RKO (cell line): ENCODE results near the gene PLK1.
A peak's percentile ranks its signal among the peaks of the same experiment; 100 is the strongest.
"Not testable (repeated sequence)": the region's sequence is repeated elsewhere in the genome, so short reads cannot be mapped to it uniquely, and the experiment has no call there.

Experiments used
- DNase-seq: peaks from one replicate; pipeline ENCODE4 v3.0.0-alpha.2; 2016; ENCODE audit warnings: low spot score

Gene PLK1

GRCh38 chr16:23678430-23679273, at the start of gene PLK1:
TSS of gene PLK1 (plus strand) at chr16:23678889. CDS start at chr16:23678933, 44 bp downstream.
- DNase-seq: peak; percentile 89

DNA sequence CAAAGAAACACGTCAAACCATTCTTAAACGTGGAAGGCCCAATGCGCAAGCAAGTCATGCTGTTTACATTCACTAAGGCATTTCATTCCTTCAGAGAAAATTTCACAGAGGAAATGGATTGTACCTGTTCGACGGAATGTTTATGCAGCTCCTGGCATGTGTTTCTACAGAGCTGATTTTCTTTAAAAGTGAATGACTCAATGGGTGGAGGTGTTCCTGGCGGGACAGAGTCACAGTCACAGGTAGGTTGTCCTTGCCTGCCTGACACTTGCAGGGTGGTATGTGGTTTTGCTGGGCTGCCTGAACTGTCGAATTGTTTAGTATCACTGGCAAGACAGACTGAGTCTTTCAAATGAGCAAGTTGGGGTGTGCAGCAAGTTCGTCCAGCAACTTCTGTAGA, 49.2 kb upstream of the PLK1 start:
- no peak for DNase-seq

DNA sequence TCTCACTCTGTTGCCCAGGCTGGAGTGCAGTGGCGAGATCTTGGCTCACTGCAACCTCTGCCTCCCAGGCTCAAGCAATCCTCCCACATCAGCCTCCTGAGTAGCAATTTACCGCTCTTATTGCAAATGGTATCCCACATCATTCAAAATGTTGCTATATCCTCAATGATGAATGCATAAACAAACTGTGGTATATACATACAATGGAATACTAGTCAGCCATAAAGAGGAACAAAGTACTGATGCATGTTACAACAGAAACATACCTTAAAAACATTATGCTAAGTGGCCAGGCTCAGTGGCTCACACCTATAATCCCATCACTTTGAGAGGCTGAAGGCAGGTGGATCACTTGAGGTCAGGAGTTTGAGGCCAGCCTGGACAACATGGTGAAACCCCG, 46.8 kb upstream of the PLK1 start:
- not testable (repeated sequence) for DNase-seq

DNA sequence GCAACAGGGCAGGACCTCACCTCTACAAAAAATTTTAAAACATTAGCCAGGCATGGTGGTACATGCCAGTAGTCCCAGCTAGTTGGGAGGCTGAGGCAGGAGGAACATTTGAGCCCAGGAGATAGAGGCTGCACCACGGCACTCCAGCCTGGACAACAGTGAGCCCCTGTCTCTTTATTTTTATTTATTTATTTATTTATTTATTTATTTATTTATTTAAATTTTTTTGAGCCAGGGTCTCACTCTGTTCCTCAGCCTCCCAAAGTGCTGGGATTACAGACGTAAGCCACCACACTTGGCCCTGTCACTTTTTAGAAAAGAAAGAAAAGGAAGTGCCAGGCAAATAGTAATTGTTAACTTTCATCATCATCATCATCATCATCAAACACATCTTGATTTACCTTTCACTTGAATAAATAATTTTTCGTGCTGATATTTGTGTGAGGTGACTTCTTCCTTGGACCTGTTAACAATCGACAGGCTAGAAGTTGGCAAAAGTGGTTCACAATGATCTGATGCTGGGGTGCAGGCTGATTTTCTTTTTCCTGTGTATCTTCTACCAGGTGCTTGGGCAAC, 44.1 kb upstream of the PLK1 start:
- DNase-seq: no peak

DNA sequence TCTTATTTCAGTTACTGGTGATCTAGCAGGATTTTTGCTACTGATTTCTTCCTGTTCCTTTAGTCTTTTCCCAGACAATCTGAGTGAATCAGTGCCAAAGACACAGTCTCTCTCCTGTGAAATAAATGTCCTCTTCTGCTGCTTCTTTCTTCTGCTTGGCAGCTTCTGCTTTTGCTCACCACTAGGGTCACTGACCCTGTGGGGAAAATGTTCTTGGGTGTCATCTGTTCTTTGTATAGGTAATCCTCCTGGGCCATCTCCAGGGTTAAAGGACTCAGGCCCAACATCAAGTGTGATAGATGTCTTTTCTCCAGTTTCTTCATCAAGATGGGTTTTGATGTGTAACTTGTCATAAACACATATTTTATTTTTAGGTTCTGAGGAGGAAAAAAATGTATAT, 42.7 kb upstream of the PLK1 start:
- peak; percentile 29 for DNase-seq

GRCh38 chr16:23640615-23640930, 38.1 kb upstream of the PLK1 start:
- no peak for DNase-seq

GRCh38 chr16:23640931-23641765, 37.5 kb upstream of the PLK1 start, which contains the start of the genes DCTN5 and PALB2:
TSS of gene DCTN5 (plus strand) at chr16:23641466. CDS start at chr16:23641543, 77 bp downstream.
TSS of gene PALB2 (minus strand) at chr16:23641310. CDS start at chr16:23641157, 153 bp downstream.
- DNase-seq: peak; percentile 97

DNA sequence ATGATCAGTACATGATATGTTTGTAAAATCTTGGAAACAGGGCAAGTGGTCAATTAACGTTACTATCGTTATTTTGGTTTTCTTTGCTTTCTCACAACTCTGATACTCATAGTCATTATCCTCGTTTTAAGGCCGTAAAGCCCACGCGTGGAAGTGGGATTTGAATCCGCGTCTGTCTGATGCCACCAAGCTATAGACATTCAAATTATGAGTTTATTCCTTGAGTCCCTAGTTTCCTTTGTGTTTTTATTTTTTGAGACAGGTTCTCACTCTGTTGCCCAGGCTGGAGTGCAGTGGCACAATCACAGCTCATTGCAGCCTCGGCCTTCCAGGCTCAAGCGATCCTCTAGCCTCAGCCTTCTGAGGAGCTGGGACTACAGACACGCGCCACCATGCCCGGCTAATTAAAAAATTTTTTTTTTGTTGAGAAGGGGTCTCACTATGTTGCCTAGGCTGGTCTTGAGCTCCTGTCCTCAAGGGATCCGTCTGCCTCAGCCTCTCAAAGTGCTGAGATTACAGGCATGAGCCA, 36.4 kb upstream of the PLK1 start:
- DNase-seq: peak; percentile 23

- DNase-seq: no peak
These were observed 27.8 kb upstream of the PLK1 start for GRCh38 chr16:23650674-23651416.

DNA sequence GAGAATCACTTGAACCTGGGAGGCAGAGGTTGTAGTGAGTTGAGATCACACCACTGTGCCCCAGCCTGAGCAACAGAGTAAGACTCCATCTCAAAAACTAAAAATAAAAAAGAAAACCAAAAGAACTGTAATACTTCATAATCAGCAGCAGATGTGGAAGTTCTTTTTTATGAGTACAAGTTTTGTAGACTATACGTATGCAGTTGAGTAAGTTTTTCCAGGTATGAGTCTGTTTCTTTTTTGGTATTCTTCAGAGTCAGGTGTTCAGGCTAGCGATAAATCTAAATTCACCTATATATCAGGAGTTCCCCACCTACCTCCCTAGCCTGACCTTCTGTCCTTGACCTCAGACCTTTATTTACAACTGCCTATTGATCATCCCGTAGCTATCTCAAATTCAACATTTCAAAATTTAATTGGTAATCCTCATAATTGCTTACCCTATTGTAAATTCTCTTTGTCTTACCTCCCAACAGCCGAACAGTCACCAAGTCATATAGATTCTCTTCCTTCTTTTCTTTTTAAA, 26.7 kb upstream of the PLK1 start:
- no peak for DNase-seq

DNA sequence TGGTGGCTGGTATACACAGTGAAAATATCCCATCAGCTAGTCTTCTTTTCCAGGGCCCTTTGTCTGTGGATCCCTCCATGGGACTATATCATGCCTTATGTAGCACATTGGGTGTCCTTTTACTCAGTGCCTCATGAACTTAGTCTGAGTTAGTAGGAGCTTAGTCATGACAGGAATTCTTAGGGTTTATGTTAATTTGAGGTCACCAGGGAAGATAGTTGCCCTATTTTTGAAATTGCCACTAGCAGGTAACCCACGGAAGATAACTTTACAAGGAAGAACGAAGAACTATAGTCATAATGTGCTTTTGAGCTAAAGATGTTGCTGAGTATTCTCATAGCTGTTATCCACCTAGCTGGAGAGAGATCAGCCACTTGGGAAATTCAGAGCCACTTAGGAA, 14.8 kb upstream of the PLK1 start:
- DNase-seq: no peak

DNA sequence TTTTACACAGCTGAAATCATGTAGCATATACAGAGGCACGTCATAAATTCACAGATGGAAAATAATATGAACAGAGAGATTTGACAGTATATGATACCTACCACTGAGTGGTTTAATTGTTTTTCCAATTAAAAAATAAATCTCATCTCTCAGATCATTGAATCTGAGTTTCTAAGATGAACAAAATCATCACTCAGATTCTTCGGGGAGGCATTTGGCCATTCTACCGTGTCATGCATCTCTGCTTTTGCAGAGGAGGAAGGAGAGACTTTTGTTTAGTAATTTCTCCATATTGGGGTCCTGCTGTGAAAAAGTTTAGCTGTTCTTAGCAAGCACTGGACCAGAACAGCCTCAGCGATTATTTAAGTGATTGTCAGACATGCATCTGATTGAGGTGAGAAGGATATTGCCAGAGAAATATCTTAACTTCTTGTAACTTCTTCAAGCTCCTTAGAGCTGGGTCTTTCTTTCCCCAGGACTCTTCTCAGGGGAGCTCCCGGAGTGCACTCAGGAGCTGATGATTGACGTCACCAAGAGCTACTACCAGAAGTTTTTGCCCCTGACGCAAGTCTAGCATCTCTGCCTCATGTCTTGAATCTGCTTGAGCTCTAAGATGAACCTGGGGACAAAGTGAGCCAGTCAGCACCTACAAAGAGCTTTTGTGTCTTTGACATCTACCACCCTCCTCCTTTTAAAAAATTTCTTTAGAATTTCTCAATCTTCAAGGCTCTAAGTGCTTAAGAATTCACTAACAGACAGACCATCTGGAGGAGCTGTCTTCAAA, 11.9 kb upstream of the PLK1 start:
- DNase-seq: no peak

DNA sequence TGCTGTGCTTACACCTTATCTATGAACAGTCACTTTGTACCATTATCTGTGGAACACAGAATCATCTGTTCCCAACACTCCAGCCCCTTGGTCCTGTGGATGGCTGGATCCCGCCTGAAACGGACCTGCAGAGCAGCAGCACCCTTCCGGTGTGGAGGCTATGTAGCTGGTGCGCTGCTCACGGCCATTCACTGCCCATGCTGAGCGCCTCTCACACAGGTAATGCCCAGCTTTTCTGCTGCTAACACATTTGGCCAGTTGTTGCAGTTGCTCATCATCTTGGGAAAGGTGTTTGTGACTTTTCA, 11.4 kb upstream of the PLK1 start:
- no peak for DNase-seq

DNA sequence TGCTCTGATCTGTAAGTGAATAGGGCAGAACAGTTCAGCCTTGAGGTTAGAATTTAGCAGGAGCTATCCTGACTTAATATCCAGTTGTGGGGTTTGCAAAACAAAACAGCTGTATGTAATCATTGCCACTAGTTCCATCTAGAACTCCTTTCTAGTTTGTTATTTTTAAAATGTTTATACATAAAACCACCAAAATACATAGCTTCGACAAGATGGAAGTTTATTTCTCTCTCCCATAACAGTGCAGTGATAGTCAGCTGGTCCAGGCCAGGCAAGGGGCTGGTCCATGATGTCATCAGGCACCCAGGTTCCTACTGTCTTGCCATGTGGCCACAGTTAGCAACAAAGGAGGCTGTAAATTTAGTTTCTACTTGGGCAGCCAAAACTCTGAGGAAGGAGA, 10.5 kb upstream of the PLK1 start:
- no peak for DNase-seq

DNA sequence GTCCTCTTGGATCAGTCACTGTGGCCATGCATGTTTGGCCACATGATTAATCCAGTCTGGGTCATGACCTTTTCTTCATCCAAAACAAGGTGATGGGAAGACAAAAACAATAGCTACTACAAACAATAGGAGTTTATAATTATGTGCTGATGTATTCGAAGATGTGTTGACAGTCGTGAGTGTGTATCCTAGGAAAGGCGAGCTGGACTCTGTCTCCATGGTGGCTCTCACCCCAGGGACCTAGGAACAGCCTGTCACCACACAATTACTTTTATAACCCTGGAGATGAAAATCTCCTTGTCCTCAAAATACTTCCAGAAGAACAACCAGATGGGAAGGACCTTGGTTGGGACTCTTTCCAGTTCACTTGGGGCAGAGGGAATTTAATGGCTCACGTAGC, 9.8 kb upstream of the PLK1 start:
- no peak for DNase-seq

- DNase-seq: peak; percentile 68
These were observed 8.4 kb upstream of the PLK1 start for GRCh38 chr16:23670137-23670776.

- DNase-seq: no peak
These were observed 4.6 kb upstream of the PLK1 start for GRCh38 chr16:23673971-23674614.

- DNase-seq: peak; percentile 62
These were observed 1.7 kb upstream of the PLK1 start for GRCh38 chr16:23676924-23677480.

GRCh38 chr16:23679274-23679985, 741 bp downstream of the PLK1 start:
- peak; percentile 69 for DNase-seq
